Adrenal gland (tissue), 5 donors: ENCODE data around the gene ITGBL1.

Experiments
- POLR2A ChIP-seq, 2 donors: fragments of 450-650 bp; IDR thresholded peaks; one replicate each; pipeline ENCODE4 v1.6.1; 2017; ENCODE audit warnings: antibody characterized with exemption in 2 of 2, mild to moderate bottlenecking in 2 of 2, moderate library complexity in 1 of 2
- TF ChIP-seq, protein P1 (sequence below), 6 experiments: fragments of 450-650 bp in 4 of 6; fragments of 200-600 bp in 2 of 6; sonication (generic) in 1 of 6; IDR thresholded peaks; 1 replicate in 5 of 6; 2 replicates in 1 of 6; pipeline versions ENCODE4 v1.5.1 to v1.8.0; 2016 to 2021; ENCODE audit warnings: antibody characterized with exemption in 6 of 6, mild to moderate bottlenecking in 2 of 6, moderate library complexity in 1 of 6
- donor health status: DM: no; HTN: no; CAD: no.

DNA sequence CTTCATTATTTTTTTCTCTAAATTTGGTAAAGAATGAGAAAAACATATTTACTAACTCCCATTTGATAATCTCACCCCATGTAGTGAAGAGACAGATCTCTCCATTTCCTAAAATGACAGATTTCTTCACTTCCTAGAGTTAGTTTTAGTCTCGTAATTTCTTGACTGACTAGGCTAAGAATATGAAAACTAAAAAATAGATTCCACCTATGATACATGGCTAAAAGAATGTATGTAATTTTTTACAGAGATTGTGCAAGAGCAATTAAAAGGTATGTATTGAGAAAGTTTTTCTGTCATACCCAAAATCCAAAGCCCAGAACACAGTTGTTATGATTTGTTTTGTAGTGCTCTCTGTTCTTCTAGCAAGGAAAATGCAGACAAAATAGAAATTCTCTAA, 45.7 kb upstream of the ITGBL1 start:
- no peak for TF ChIP-seq POLR2A (IDR thresholded peaks at IDR 0.05)
- TF ChIP-seq, protein P1, sequence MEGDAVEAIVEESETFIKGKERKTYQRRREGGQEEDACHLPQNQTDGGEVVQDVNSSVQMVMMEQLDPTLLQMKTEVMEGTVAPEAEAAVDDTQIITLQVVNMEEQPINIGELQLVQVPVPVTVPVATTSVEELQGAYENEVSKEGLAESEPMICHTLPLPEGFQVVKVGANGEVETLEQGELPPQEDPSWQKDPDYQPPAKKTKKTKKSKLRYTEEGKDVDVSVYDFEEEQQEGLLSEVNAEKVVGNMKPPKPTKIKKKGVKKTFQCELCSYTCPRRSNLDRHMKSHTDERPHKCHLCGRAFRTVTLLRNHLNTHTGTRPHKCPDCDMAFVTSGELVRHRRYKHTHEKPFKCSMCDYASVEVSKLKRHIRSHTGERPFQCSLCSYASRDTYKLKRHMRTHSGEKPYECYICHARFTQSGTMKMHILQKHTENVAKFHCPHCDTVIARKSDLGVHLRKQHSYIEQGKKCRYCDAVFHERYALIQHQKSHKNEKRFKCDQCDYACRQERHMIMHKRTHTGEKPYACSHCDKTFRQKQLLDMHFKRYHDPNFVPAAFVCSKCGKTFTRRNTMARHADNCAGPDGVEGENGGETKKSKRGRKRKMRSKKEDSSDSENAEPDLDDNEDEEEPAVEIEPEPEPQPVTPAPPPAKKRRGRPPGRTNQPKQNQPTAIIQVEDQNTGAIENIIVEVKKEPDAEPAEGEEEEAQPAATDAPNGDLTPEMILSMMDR (IDR thresholded peaks at IDR 0.05): no peak
